HG02678 (cell line): ENCODE results near the gene CIZ1.
"Not testable (repeated sequence)": the region's sequence is repeated elsewhere in the genome, so short reads cannot be mapped to it uniquely, and the experiment has no call there.

ENCODE experiments used
- ATAC-seq: cut with Tn5 transposase; IDR thresholded peaks from one replicate; pipeline ENCODE4 v1.9.1; 2021; ENCODE audit warnings: mild to moderate bottlenecking, moderate library complexity; ENCODE audit not compliant: unreplicated experiment

CIZ1 gene, protein sequence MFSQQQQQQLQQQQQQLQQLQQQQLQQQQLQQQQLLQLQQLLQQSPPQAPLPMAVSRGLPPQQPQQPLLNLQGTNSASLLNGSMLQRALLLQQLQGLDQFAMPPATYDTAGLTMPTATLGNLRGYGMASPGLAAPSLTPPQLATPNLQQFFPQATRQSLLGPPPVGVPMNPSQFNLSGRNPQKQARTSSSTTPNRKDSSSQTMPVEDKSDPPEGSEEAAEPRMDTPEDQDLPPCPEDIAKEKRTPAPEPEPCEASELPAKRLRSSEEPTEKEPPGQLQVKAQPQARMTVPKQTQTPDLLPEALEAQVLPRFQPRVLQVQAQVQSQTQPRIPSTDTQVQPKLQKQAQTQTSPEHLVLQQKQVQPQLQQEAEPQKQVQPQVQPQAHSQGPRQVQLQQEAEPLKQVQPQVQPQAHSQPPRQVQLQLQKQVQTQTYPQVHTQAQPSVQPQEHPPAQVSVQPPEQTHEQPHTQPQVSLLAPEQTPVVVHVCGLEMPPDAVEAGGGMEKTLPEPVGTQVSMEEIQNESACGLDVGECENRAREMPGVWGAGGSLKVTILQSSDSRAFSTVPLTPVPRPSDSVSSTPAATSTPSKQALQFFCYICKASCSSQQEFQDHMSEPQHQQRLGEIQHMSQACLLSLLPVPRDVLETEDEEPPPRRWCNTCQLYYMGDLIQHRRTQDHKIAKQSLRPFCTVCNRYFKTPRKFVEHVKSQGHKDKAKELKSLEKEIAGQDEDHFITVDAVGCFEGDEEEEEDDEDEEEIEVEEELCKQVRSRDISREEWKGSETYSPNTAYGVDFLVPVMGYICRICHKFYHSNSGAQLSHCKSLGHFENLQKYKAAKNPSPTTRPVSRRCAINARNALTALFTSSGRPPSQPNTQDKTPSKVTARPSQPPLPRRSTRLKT

DNA sequence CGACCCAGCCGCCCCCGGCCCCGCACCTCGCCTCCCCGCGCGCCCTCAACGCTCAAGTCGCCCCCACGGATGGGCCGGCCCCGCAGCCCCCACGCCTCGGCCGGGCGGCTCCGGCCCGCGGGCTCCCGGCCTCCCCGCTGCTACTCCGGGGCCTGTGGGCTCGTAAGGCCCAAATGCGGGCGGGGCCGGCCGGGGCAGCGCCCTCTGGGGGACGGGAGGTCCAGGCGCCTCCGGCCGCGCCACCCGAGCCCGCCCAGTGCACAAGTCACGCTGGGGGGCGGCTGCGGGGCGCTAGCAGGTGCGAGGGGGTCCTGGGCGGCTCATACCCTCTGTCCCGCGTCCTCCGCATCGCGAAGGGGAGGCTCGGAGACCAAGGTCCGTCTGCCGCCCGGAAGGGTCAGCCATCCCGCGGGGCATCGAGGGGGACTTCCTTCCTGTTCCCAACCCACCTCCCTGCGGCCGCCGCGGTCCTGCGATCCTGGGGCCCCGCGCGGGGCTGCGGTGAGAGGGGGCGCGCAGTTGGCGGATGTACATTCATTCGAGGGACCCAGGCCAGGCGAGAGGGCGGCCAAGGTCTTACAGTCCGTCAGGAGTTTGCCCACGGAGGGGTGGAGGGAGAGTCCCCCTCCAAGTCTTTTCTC lies at the start of gene CIZ1:
CIZ1 (minus strand) TSS at position 167 of the 641 bp plus-strand sequence. CDS start 715 bp downstream, outside the sequence.
- ATAC-seq = peak; percentile 81

DNA sequence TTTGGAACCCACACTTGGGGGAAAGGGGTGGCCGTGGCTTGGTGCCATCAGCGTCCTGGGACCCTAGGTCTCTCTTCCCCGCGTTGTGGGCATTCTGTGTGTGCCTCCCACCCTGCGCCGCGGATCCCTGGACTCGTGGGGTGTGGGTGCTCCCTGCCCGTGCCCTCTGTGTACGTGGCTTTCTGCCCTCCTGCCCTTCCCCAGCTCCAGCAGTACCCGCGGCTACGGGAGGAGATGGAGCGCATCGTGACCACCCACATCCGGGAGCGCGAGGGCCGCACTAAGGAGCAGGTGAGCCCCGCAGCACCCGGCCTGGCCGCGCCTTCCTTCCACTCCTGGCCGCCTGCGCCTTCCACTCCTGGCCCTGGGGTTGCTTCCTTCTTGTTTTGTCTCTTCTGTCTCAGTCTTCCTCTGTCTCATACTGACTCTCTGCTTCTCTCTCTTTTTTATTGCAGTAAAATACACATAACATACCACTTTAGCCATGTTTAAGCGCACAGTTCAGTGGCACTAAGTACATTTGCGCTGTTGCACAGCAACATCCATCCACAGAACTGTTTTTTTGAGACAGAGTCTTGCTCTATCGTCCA lies 42.5 kb upstream of the CIZ1 start:
- no peak for ATAC-seq

DNA sequence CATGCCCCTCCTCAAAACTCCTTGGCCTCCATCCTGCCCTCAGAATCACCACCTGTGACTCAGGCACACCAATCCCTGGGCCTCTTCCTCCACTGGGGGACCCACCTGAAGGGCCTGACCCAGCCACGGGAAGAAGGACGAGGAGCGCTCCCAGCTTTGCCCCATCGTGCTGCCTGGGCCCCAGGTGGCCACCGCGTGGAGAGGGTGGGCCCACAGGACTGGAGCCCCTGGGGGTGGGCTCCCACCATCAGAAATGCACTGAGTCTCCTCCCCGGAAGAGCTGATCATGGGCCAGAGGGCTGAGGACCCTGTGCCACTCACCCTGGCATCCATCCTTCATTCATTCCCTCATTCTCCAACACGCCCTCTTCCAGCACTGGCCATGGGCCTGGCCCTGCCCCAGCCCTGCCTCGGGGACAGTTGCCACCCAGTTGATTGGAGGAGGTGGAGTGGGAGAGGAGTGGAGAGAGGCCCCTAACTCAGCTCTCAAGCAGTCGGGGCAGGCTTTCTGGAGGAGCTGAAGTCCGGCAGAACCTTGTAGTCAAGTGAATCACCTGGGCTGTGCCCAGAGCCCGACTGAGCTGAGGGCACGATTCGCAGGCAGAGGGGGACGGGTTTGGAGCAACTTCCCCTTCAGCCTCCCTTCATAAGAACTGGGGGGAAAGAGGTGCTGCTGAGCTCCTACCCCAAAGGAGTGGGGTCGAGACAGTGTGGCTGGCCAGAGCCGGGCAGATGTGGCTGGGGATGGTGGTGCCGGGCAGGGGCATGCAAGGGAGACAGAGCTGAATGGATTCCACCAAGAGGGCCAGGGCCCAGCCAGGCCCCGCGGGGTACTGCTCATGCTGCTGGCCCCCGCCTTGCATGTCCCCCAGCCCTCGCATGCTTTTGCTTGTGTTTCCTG lies 41.4 kb upstream of the CIZ1 start:
- no peak for ATAC-seq

DNA sequence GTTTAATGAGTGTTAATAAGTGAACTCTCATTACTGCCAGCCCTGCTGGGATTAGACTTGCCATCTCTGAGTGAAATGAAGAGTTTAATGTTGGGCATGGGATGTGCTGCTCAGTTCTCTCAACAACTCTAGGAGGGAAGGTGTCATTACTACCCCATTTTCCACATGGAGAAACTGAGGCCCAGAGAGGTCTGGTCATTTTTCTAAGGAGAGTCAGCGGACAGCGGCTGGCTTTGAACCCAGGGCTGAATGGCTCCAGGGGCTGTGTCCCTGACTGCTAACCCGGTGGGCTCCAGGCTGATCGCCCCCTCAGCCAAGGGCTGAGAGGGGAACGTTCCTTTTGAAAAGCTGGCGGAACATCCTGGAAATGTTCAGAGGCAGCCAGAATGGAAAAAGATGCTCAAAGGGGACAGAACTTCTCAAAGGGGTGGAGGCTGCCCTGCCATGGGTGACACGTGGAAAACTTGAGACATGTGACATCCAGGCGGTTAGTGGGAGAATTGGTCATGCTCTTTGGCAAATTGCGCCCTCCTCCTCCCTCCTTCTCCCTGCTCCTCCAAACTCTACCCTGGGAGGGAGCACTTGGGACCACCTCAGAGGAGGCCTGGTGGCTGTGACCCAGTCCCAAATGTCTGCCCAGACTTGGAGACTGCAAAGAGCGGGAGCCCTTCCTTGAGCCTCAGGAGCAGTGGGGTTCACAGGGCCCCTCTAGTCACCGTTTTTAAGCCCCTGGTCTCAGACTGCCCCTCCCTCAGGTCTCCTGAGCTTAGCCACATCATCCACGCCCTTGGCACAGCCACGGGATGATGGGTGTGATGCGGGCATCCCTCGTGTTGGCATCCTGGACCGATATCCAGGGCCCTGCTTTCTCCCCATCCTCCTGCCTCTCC lies 40.5 kb upstream of the CIZ1 start:
- no peak for ATAC-seq

DNA sequence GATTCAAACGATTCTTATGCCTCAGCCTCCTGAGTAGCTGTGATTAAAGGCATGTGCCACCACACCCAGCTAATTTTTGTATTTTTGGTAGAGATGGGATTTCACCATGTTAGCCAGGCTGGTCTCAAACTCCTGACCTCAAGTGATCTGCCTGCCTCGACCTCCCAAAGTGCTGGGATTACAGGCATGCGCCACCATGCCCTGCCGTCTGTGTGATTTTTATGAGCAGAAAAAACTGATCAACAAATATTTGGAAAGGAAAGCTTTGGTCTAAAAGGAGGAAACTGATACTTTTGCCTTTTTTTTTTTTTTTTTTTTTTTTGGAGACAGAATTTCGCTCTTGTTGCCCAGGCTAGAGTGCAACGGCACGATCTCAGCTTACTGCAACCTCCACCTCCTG lies 39.5 kb upstream of the CIZ1 start:
- not testable (repeated sequence) for ATAC-seq

DNA sequence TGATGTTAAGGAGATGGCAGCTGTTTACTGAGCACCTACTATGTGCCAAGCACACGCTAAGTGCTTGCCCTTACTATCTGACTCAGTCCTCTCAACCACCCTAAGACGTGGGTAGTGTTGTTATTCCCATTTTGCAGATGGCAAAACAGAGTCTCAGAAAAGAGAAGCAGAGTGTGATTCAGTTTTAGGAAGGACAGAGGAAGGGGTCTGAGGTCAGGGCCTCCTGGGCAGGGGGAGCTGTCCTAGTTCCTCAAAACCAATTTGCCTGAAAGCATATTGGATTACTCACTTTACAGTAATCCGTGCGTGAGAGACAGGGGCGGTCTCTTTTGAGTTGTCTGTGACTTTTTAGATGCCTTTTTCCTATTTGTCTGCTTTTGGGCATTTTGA lies 35.0 kb upstream of the CIZ1 start:
- ATAC-seq = no peak

DNA sequence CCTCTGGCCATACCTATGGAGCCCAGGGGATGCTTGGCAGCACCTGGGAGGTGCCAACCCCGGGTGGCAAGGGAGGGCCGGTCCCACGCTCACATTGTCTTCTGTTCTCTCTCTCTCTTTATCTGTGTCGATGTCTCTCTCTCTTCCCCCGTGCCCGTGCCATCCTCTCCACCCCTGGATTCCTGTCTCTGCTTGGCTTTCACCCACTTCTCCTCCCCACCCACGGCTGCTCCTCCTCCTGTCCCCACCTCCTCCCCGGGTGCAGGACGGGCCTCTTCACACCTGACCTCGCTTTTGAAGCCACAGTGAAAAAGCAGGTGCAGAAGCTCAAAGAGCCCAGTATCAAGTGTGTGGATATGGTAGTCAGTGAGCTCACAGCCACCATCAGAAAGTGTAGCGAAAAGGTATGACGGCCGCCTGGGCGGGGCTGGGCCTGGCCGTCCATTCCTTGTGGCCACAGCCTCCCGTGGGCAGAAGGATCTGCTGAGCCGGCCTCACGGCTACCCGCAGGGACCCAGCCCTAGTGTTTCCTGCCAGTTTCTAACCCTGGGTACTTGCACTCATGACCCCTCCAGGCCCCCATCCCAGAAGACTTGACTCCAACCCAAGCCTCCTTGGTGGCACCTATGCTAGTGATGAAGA lies 34.5 kb upstream of the CIZ1 start:
- ATAC-seq = no peak

DNA sequence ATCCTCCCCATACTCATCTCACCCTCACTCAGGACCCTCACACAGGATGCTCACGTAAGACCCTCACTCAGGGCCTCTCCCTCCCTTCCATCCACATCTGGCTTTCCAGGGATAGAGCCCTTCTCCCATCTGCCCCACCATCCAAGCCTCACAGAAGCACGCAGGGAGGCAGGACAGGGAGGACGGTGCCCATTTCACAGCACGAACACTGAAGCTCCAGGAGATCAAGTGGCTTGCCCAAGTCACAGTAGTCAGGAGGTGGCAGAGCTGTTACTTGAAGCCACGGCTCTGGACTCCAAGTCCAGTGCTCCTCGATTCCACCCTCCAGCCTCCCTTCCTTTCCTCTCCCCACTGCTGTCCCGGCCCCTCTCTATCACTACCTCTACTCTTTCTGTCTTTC lies 33.5 kb upstream of the CIZ1 start:
- no peak for ATAC-seq

DNA sequence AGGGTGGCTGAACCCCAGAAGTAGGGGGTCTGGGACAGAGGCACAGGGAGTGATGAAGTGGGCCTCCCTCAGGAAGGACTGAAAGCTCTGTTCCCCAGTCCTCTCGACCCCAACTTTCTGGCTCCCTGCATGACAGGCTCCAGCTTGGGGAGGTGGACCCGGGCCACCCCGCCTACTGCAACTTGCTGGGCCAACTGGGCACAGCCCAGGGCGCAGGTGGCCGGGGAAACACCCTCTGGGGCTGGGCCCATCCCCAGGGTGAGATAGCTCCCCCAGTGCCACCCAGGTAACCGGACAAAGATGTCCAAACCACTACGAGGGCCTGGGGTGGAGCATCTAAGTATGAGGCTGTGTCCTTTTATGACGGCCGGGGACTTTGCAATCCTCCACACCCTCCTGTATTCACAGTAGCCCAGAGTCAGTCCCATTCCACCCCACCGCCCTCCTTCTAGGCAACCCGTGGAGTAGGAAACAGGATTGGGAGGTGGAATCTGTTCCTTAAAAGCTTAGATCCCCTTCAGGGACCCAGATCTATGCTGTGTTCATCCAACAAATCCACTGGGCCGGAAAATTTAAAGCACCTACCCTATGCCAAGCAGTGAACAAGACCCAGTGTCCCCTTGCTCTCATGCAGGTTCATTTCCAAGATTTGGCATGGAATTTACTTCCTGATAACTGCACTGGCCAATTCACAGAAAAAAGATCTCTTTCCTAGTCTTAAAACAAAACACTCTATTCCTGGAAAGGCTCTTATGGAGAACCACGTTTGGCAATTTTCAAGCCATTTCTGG lies 31.7 kb upstream of the CIZ1 start:
- ATAC-seq = no peak

DNA sequence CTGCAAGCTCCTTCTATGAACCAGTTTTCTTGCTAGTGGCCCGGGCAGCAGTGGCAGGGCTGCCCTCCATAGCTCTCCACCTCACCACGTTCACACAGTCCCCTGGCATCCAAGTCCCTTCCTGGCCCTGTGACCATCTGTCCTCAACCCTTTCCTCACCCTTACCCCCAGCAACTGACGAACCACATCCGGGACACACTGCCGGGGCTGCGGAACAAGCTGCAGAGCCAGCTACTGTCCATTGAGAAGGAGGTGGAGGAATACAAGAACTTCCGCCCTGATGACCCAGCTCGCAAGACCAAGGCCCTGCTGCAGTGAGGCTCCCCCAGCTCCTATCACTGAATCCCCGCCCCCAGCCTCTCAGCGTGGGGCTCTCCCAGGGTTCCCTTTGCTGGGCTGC lies 30.7 kb upstream of the CIZ1 start:
- no peak for ATAC-seq

DNA sequence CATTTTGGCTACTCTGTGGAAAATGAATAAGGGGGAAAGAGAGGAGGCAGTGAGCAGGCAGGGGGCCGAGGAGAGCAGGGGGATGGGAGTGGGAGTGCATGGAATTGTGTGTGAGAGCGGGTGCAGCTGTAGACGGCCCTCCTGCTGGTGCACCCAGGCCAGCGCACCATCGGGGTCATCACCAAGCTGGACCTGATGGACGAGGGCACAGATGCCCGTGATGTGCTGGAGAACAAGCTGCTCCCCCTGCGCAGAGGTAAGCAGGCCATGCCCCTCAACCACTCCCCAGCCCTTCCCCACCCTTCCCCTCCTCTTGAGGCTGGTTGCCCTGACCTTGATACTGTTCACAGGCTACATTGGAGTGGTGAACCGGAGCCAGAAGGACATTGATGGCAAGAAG lies 28.5 kb upstream of the CIZ1 start:
- ATAC-seq = no peak

DNA sequence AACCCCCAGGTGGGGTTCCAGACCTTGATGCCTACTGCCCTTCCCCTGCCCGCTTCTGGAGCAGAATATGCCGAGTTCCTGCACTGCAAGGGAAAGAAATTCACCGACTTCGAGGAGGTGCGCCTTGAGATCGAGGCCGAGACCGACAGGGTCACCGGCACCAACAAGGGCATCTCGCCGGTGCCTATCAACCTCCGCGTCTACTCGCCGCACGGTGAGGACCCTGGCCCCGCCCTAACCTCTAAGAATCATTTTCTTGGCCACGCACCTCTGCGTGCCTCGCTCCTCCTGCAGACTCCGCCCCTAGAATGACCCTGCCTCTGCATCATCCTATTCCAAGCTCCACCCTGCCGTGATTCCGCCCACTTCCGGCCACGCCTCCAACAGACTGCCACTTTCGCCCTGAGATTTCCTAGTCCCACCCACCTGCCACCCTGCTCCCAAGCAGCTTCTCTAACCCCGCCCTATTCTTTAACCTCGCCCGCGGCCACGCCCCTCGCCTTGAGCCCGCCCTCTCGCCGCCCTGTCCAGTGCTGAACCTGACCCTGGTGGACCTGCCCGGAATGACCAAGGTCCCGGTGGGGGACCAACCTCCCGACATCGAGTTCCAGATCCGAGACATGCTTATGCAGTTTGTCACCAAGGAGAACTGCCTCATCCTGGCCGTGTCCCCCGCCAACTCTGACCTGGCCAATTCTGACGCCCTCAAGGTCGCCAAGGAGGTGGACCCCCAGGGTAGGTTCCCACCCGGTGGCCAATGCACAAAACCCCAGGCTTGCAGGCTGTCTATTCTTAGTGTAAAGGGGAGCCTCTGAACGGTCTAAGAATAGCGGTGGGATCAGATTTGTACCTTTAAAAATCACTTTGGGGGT lies 27.4 kb upstream of the CIZ1 start:
- ATAC-seq = peak; percentile 91

DNA sequence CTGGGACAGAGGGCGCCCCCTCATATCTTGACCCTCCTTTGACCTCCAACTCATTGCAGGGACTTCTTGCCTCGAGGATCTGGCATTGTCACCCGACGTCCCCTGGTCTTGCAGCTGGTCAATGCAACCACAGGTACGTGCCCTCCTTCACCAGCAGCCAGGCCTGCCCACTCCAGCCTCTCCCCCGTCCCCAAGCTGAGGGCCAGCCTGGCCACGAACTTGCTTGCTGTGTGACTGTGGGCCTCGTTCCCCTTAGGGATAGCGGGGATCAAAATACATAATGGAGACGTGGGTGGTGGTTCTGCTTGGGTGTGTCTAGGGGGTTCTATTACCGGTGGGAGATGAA lies 26.8 kb upstream of the CIZ1 start:
- no peak for ATAC-seq

DNA sequence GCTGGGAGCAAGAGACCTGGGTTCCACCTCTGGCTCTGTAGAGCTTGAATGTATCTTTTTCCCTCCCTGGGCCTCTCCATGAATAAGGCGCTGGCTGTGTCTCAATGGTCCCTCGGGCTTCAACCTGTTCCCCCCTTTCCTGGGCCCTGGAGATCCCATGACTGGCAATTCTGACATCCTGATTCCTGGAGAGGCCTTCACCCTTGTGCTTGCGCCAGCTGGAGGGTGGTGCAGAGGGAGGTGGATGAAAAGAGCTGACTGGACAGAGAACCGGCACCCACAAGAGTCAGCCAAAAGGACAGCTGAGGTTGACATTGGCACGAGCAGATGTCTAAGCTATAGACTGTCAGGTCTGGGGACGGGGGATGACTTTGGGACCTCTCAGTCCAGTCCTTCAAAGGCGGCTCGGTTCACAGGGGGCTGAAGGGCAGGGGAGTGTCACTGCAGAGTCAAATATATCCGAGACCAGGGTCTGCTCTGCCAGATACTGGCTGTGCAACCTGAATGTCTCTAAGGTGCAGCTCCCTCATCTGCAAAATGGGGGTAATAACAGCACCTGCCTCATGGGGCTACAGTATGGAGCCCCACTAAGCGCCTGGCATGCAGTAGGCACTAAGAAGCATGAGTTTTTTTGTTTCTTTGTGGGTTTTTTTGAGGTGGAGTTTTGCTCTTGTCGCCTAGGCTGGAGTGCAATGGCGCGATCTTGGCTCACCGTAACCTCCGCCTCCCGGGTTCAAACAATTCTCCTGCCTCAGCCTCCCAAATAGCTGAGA lies 25.6 kb upstream of the CIZ1 start:
- no peak for ATAC-seq

DNA sequence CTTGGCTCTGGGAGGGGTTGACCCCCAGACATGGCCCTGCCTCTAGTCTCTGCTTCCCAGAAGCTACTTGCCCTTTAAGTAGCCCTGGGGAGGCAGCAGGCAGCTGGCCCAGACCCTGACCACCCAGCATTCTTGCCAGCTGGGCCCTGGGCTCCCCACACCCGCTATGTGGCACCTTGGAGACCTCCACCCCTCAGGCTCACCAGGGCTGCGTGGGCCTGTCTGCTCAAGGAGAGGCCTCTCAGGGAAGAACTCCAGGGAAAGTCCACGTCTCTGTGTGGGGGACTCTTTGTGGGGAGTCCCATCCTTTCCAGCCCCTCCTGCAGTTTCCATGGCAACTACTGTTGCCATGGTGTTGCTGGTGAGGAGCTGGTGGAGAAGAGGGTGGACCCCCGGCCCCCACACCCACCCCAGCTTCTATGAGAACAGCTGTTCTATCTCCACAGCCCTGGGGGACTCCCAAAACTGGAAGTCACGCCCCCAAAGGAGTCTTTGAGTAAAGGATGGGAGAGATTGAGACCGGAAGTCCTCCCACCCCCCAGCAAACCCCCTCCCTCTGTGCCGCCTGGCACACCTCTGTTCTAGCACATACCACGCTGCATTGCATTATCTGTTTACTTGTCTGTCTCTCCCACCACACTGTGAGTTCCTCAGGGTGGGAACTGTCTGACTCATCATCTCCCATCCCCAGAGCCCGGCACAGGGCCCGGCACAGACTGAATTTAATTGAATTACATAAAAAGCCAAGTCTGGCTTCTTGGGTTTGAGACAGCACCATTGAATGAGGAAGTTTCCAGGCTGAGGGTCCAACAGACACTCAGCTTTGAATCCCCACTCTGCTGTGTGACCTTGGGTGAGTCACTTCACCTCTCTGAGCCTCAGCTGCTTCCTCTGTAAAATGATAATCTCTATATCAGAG lies 24.4 kb upstream of the CIZ1 start:
- ATAC-seq = no peak
